Liver (tissue), 9 donors: Measurements from ENCODE around the gene P4HA2. TPM values are rescaled to one million over a fixed set of nuclear protein-coding genes. Genes with fewer than 3 reads are reported as not detected.
"Not testable (repeated sequence)": the region's sequence is repeated elsewhere in the genome, so short reads cannot be mapped to it uniquely, and the experiment has no call there.

Experiments
- DNase-seq: peaks from one replicate; pipeline ENCODE4 v3.0.0-alpha.2; 2017; ENCODE audit warnings: low spot score
- H3K27ac ChIP-seq, 2 donors: one replicate each; pipeline ENCODE4 v1.7.0; 2013; ENCODE audit warnings: inconsistent platforms in 2 of 2, low read length in 2 of 2, control low read depth in 1 of 2, low read depth in 1 of 2, mild to moderate bottlenecking in 1 of 2
- H3K27me3 ChIP-seq, 4 donors: one replicate each; pipeline versions ENCODE4 v1.6.1 to v1.7.0; 2013; ENCODE audit warnings: low read length in 3 of 4, inconsistent platforms in 1 of 4, mild to moderate bottlenecking in 1 of 4, moderate library complexity in 1 of 4; ENCODE audit not compliant: control insufficient read depth in 4 of 4, insufficient read depth in 4 of 4
- H3K36me3 ChIP-seq, 4 donors: one replicate each; pipeline versions ENCODE4 v1.6.1 to v1.7.0; 2013; ENCODE audit warnings: low read length in 3 of 4, mild to moderate bottlenecking in 3 of 4, low read depth in 1 of 4, moderate library complexity in 1 of 4; ENCODE audit not compliant: control insufficient read depth in 4 of 4, insufficient read depth in 3 of 4
- H3K4me1 ChIP-seq, 4 donors: one replicate each; pipeline versions ENCODE4 v1.6.1 to v1.7.0; 2013; ENCODE audit warnings: low read length in 3 of 4, mild to moderate bottlenecking in 3 of 4, moderate library complexity in 1 of 4; ENCODE audit not compliant: control insufficient read depth in 4 of 4, insufficient read depth in 4 of 4
- H3K4me3 ChIP-seq, 3 donors: one replicate each; pipeline versions ENCODE4 v1.6.1 to v1.7.0; 2013; ENCODE audit warnings: low read length in 3 of 3, control low read depth in 1 of 3, low read depth in 1 of 3, mild to moderate bottlenecking in 1 of 3
- H3K9ac ChIP-seq, 2 donors: one replicate each; pipeline ENCODE4 v1.7.0; 2013; ENCODE audit warnings: low read length in 2 of 2, mild to moderate bottlenecking in 2 of 2, moderate library complexity in 2 of 2, control low read depth in 1 of 2, low read depth in 1 of 2
- H3K9me3 ChIP-seq, 4 donors: one replicate each; pipeline versions ENCODE4 v1.6.1 to v1.7.0; 2013; ENCODE audit warnings: low read length in 3 of 4; ENCODE audit not compliant: control insufficient read depth in 4 of 4
- ATF3 ChIP-seq: IDR thresholded peaks from 2 replicates; pipeline ENCODE4 v1.6.1; 2016; ENCODE audit warnings: antibody characterized with exemption
- EGR1 ChIP-seq, 2 donors: IDR thresholded peaks; 2 replicates each; pipeline ENCODE4 v1.6.1; 2016 to 2018; ENCODE audit warnings: antibody characterized with exemption in 2 of 2, low read depth in 2 of 2
- FOXA1 ChIP-seq: IDR thresholded peaks from 2 replicates; pipeline ENCODE4 v1.6.1; 2016; ENCODE audit warnings: antibody characterized with exemption
- FOXA2 ChIP-seq: IDR thresholded peaks from 2 replicates; pipeline ENCODE4 v1.6.1; 2016; ENCODE audit warnings: antibody characterized with exemption
- GABPA ChIP-seq, 2 donors: IDR thresholded peaks in 1 of 2; conservative IDR thresholded peaks in 1 of 2; 2 replicates each; pipeline ENCODE4 v1.6.1; 2016; ENCODE audit warnings: antibody characterized with exemption in 2 of 2, mild to moderate bottlenecking in 1 of 2, moderate library complexity in 1 of 2
- HNF4A ChIP-seq, 2 donors: conservative IDR thresholded peaks; 2 replicates each; pipeline ENCODE4 v1.6.1; 2016; ENCODE audit warnings: antibody characterized with exemption in 2 of 2, mild to moderate bottlenecking in 2 of 2
- HNF4G ChIP-seq: IDR thresholded peaks from 2 replicates; pipeline ENCODE4 v1.6.1; 2016; ENCODE audit warnings: antibody characterized with exemption
- JUND ChIP-seq, 2 donors: IDR thresholded peaks; 2 replicates each; pipeline ENCODE4 v1.6.1; 2016; ENCODE audit warnings: antibody characterized with exemption in 2 of 2
- MAX ChIP-seq: IDR thresholded peaks from 2 replicates; pipeline ENCODE4 v1.6.1; 2016; ENCODE audit warnings: antibody characterized with exemption
- NR2F2 ChIP-seq: IDR thresholded peaks from 2 replicates; pipeline ENCODE4 v1.6.1; 2016; ENCODE audit warnings: antibody characterized with exemption
- RAD21 ChIP-seq, 2 donors: IDR thresholded peaks; 2 replicates each; pipeline ENCODE4 v1.6.1; 2016; ENCODE audit warnings: antibody characterized with exemption in 2 of 2, mild to moderate bottlenecking in 2 of 2
- RXRA ChIP-seq, 2 donors: IDR thresholded peaks; 2 replicates each; pipeline ENCODE4 v1.6.1; 2017 to 2018; ENCODE audit warnings: antibody characterized with exemption in 2 of 2, mild to moderate bottlenecking in 1 of 2
- SP1 ChIP-seq: IDR thresholded peaks from 2 replicates; pipeline ENCODE4 v1.6.1; 2018; ENCODE audit warnings: antibody characterized with exemption, mild to moderate bottlenecking
- TAF1 ChIP-seq: conservative IDR thresholded peaks from 2 replicates; pipeline ENCODE4 v1.6.1; 2016; ENCODE audit warnings: antibody characterized with exemption, mild to moderate bottlenecking
- YY1 ChIP-seq: IDR thresholded peaks from 2 replicates; pipeline ENCODE4 v1.6.1; 2016; ENCODE audit warnings: antibody characterized with exemption, mild to moderate bottlenecking
- ZBTB33 ChIP-seq: IDR thresholded peaks from 2 replicates; pipeline ENCODE4 v1.6.1; 2016; ENCODE audit warnings: antibody characterized with exemption
- WGBS: extraction: QIAGEN DNeasy Blood & Tissue Kit; methylation state at CpG from one replicate; pipeline ENCODE4 v1.1.7; 2013; 5-methylcytosine and 5-hydroxymethylcytosine counted together
- polyA plus RNA-seq, 2 donors: library from polyadenylated mRNA; stranded (reverse) in 1 of 2; unstranded in 1 of 2; fragments of 200-250 nt in 1 of 2; fragments of >200 nt in 1 of 2; fragmentation: Nextera tagmentation in 1 of 2; extraction: Ambion mirVana in 1 of 2; gene quantifications; one replicate each; pipeline versions ENCODE4 v1.2.1 to v1.2.3, GENCODE V29; 2013 to 2015
- total RNA-seq, 2 donors: library from RNA; depleted of rRNA; stranded (reverse); fragments of >200 nt; gene quantifications; one replicate each; pipeline ENCODE4 v1.2.3, GENCODE V29; 2014
- donor health status: healthy.
- donor health status: healthy.
- donor health status: healthy.
- donor health status: healthy.
- donor health status: healthy.

Gene P4HA2
- total and polyA plus RNA-seq, 4 donors: 4.6 to 7.9 (median 6.1) TPM

GRCh38 chr5:132176521-132176945, 51.1 kb downstream of the P4HA2 start:
- Histone ChIP-seq H3K9ac (no peak overlapping the region), H3K36me3 (no peaks in the 10 kb centered on the region), H3K4me3 (no peak overlapping the region), H3K4me1 (peaks cover 2 to 7% (median 3%) of the 10 kb centered on the region in 4 donors), H3K9me3 (no peaks in the 10 kb centered on the region), H3K27me3 (no peaks in the 10 kb centered on the region), H3K27ac (no peak overlapping the region)
- 86% methylated on average over 6 of the region's 6 CpGs for WGBS
- no peak for TF ChIP-seq RXRA (IDR thresholded peaks at IDR 0.05)
- no peak for TF ChIP-seq HNF4A (conservative IDR thresholded peaks at IDR 0.05)
- TF ChIP-seq NR2F2: no peak
- no peak for TF ChIP-seq FOXA1
- no peak for TF ChIP-seq JUND (IDR thresholded peaks at IDR 0.05)
- TF ChIP-seq EGR1 (IDR thresholded peaks at IDR 0.05; ENCODE audit: low read depth in 2 of 2): no peak
- DNase-seq: no peak

- Histone ChIP-seq H3K4me1 (no peaks in the 10 kb centered on the region), H3K9me3 (no peaks in the 10 kb centered on the region), H3K9ac (no peak overlapping the region), H3K27me3 (no peaks in the 10 kb centered on the region), H3K4me3 (no peak overlapping the region), H3K36me3 (no peaks in the 10 kb centered on the region), H3K27ac (no peak overlapping the region)
- WGBS: 59% methylated on average over 1 of the region's 1 CpG
- DNase-seq: no peak
- TF ChIP-seq ZBTB33: no peak
- TF ChIP-seq NR2F2: no peak
- no peak for TF ChIP-seq GABPA (IDR thresholded peaks at IDR 0.05 in 1 of 2, conservative IDR thresholded peaks at IDR 0.05 in 1 of 2)
- TF ChIP-seq EGR1 (IDR thresholded peaks at IDR 0.05; ENCODE audit: low read depth in 2 of 2): no peak
- no peak for TF ChIP-seq TAF1
- no peak for TF ChIP-seq FOXA1
- TF ChIP-seq FOXA2: no peak
- no peak for TF ChIP-seq RAD21 (IDR thresholded peaks at IDR 0.05)
- TF ChIP-seq HNF4G: no peak
- no peak for TF ChIP-seq SP1
Measured at GRCh38 chr5:132162945-132163344, 64.7 kb downstream of the P4HA2 start.

GRCh38 chr5:132161574-132162326, 65.9 kb downstream of the P4HA2 start:
- DNase-seq, H3K27me3 ChIP-seq, H3K4me1 ChIP-seq, H3K27ac ChIP-seq, H3K36me3 ChIP-seq, H3K9ac ChIP-seq, H3K9me3 ChIP-seq, H3K4me3 ChIP-seq: not testable (repeated sequence)
- WGBS: 85% methylated on average over 3 of the region's 5 CpGs

GRCh38 chr5:132156413-132156812, 71.2 kb downstream of the P4HA2 start:
- Histone ChIP-seq H3K27me3 (no peaks in the 10 kb centered on the region), H3K9me3 (no peaks in the 10 kb centered on the region), H3K4me1 (no peaks in the 10 kb centered on the region), H3K4me3 (peak overlapping the region in 1 of 3 donors; percentile 5), H3K36me3 (no peaks in the 10 kb centered on the region), H3K9ac (no peak overlapping the region), H3K27ac (no peak overlapping the region)
- no peak for DNase-seq
- 68% methylated on average over 4 of the region's 4 CpGs for WGBS
- TF ChIP-seq TAF1: no peak
- no peak for TF ChIP-seq YY1
- no peak for TF ChIP-seq JUND (IDR thresholded peaks at IDR 0.05)
- TF ChIP-seq ATF3: no peak
- TF ChIP-seq NR2F2: no peak
- no peak for TF ChIP-seq ZBTB33
- no peak for TF ChIP-seq MAX
- TF ChIP-seq RAD21 (IDR thresholded peaks at IDR 0.05): no peak
